GM21528 (cell line): ENCODE results near the gene TDO2.
"Not testable (repeated sequence)": the region's sequence is repeated elsewhere in the genome, so short reads cannot be mapped to it uniquely, and the experiment has no call there.

Source experiments
- ATAC-seq: cut with Tn5 transposase; IDR thresholded peaks from one replicate; pipeline ENCODE4 v1.9.1; 2021; ENCODE audit warnings: mild to moderate bottlenecking, moderate library complexity; ENCODE audit not compliant: unreplicated experiment, low FRiP score

Gene TDO2

DNA sequence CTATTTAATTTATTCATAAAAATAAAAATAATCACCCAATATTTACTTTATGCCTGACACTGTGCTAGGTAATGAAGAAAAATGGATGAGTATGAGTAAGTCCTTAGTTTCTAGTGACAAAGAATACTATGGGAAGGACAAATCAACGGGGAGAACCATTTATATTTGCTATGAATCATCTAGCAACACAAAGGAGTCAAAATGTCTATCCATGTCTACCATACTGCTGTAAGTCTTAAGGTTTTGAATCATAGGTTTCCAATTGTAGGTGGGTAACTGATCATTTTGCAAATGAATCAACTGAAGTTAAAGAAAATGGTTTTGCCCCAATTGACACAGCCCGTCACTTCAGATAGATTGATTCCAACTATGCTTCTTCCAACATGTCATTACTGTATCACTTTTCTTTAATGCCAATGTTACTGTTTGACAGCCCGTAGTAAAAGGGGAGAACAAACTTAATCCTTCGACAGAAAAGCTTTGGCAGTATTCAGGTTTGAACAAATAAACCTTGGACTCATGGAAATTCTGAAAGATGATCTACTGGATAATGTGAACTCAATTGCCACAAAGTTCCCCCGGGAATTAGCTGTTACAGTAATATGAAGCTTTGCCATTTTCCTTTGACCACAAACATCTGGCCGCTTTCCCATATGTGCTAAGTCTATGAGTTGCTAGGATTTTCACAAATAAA is 3.2 kb downstream of the TDO2 start:
- ATAC-seq = no peak

DNA sequence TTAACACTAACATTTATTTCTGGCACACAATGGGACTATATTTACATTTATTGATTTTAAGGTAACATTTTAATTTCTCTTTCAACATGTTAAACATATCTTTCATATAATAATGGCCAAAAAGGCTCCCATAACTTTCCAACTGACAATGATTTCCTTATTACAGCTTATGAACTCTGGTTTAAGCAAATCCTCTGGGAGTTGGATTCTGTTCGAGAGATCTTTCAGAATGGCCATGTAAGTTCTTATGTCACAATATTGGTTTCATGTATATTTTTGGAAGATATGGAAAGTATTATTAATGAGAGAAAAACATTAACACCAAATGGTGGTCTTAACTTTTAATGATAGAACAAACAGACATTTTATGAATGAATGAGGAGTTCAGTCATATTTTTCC is 4.1 kb downstream of the TDO2 start:
- no peak for ATAC-seq

DNA sequence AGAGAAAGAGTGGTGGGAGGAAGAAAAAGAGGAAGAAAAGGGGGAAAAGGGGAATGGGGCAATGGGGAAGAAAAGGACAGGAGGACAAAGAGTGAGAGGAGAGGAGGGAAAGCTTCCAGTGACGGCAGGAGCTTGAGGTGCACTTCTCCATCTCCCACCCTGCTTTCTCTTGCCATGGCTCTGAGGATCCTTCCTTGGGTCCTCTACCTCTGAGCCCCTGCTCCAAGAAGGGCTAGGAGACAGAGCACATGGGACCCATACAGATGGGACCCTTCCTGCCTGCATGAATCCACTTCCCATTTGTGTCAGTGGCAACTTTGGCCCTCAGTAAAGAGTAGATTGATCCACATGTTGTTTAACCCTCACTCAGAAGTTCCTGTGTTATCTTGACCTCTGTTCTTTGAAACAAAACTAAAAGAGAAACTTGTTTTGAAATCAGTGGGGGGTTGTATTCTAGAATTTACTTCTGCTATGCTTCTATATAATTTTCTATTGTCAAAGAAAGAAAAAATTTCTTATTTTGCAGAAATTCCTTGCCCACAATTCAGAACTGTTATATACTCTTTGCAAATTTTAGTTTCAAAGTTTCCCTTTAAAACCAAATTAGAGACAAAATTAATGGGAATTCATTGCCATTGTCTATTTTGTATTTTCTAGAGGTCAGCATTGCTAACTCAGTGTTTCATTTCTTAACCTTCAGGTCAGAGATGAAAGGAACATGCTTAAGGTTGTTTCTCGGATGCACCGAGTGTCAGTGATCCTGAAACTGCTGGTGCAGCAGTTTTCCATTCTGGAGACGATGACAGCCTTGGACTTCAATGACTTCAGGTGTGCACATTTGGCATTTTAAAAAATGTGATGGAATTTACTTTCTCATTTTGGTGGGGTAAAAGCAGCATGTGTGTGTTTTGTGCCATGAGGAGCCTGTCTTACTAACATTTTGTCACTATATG is 5.0 kb downstream of the TDO2 start:
- ATAC-seq = peak; percentile 72

DNA sequence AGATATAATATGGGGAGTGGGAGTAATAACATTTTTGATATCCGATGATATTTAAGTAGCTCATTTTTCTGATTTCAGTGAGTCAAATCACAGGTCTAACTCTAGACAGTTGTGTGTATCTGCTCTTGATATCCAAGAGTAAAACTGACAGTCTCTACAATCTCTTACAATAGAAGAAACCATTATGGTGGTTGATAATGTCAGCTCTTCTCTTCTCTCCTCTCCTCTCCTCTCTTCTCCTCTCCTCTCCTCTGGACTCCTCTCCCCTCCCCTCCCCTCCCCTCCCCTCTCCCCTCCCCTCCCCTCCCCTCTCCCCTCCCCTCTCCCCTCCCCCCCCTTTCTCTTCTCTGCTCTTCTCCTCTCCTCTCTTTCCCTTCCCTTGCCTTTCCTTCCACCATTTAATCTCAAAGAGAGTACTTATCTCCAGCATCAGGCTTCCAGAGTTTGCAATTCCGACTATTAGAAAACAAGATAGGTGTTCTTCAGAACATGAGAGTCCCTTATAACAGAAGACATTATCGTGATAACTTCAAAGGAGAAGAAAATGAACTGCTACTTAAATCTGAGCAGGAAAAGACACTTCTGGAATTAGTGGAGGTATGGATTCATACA is 6.2 kb downstream of the TDO2 start:
- ATAC-seq = no peak

DNA sequence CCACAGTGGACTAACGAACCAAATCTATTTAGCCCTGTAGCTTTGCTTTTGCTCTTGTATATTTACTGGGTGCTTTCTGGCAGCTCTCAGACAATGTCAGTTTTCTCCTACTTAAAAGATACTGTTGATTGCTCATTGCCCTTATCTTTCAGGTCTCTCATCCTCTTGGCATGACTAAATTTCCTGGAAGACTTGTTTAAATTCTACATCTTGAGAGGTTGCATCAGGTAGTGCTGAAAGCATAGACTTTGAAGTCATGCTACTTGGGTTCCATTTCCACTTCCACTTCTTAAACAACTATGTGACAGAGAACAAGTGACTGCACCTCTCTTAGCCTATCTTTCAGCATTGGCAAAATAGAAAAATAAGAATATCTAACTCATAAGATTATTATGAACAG is 8.4 kb downstream of the TDO2 start:
- ATAC-seq = no peak

DNA sequence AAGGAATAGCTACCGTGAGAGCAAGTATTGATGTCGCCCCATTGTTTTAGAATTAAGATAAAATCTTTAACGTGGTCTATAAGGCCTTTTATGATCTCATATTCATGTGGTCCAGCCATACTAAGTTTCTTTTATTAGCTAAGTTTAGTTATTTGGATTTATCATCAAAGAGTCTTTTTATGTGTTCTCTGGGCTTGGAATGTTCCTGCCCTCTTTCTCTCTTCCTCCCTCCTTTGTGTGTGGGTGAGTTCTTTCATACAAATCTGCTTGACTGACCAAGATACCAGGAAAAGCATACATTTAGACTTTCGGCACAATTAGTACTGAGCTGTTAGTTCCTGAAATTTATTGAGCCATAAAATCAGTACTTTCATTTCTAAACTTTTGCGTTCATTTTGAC is 11.3 kb downstream of the TDO2 start:
- no peak for ATAC-seq

DNA sequence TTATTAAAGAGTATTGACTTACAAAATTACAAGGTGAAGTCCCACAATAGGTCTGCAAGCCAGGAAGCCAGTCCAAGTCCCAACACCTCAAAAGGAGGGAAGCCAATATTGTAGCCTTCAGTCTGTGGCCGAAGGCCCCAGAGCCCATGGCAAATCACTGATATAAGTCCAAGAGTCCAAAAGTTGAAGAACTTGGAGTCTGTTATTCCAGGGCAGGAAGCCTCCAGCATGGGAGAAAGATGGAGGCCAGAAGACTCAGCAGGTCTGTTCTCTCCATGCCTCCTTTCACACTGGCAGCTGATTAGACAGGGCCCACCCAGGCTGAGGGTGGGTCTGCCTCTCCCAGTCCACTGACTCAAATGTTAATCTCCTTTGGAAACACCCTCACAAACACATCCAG is 18.1 kb downstream of the TDO2 start:
- ATAC-seq = no peak

DNA sequence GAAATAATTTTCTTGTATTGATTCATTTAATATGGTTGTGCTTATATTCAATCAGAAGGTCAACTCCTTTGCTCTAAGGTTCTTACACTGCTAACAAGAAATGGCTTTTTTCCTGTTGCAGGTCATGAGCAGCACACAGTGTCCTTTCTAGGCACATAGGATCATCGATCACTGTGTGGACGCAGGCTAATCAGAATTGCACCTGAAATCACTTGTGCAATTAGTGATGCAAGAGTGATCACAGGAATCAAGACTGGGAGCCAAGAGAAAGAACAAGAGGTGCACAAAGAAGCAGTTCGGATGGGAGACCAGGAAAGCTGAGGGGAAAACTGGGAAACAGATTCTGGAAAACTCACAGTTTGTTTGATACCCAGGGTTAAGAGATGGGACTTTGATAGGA is 21.1 kb downstream of the TDO2 start:
- ATAC-seq = no peak

DNA sequence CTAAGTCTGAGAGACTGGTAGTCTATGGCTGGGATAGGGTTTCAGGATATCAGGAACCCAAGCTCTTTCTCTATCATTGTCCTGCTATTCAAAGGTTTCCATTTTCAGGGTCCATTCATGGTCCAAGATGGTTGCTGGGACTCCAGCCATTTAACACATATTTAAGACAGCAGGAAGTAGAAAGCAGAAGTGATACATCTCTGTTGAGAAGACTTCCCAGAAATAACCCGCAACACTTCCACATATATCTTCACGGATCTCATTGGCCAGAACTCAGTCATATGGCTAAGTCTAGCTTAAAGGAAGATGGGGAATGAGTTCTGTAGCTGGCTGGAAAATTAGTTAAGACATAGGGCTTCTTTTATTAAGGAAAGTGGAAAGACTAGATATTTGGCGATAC is 26.3 kb downstream of the TDO2 start:
- no peak for ATAC-seq

DNA sequence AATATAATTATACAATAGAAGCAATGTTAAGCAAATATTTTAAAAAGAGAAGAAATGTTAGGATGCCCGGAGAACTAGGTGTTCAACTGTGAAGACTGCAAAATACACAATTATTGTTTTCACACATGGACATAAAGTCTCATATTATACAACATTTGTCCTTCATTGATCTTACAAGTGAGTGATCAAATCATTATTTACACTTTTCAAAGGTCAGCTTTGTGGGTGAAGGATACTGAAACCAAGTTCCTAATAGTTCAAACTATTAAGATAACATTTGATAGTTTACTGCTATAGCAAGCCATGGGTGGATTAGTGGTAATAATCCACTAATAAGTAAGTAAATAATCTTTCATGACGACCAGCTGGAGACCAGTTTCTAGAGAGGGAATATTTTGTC is 26.8 kb downstream of the TDO2 start:
- ATAC-seq = no peak

DNA sequence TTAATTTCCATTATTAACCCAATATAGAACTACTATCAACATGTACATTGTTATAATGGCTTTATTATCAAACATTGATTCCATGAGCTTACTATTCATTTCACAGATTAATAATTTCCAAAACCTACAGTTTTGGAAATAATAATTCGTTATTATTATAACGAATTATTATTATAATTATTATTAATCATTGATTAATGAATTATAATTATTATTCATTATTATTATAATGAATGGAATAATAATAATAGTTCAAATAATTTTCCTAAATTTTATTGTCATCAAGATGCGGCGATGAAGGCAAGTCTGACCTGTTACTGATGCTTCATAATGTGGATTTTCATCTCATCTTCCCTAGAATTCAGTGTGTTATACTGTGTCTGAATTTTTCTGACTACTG is 28.1 kb downstream of the TDO2 start:
- no peak for ATAC-seq

DNA sequence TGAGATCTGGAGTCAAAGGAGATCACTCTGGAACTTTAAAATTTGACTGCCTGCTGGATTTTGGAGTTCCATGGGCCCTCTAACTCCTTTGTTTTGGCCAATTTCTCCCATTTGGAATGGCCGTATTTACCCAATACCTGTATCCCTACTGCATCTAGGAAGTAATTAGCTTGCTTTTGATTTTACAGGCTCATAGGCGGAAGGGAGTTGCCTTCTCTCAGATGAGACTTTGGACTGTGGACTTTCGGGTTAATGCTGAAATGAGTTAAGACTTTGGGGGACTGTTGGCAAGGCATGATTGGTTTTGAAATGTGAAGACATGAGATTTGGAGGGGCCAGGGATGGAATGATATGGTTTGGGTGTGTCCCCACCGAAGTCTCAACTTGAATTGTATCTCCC is 31.1 kb downstream of the TDO2 start:
- ATAC-seq = not testable (repeated sequence)

DNA sequence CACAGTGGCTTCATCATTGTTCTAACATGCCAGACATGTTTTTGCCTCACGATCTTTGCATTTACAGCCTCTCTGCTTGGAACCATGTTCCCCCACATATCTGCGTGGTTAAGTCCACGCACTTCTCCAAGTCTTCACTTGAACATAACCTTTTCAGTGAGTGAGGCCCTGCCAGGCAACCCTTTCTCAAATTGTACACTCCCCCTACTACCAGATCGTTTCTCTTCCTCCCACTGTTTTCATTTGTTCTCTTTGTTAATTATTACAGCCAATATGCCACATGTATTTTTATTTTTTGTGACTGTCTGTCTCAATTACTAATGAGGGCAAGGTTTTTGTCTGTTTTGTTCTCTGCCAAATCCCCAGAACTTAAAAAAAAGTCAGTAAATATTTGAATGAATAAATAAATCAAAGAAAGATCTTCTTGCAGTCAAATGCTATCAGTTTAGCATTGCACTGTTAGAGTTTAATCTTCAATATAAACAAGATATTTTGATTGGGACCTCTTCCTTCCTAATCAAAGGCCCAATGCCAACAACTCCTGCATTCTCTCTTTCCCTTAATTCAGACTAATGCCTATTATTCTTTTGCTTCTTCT is 32.0 kb downstream of the TDO2 start:
- ATAC-seq = no peak

DNA sequence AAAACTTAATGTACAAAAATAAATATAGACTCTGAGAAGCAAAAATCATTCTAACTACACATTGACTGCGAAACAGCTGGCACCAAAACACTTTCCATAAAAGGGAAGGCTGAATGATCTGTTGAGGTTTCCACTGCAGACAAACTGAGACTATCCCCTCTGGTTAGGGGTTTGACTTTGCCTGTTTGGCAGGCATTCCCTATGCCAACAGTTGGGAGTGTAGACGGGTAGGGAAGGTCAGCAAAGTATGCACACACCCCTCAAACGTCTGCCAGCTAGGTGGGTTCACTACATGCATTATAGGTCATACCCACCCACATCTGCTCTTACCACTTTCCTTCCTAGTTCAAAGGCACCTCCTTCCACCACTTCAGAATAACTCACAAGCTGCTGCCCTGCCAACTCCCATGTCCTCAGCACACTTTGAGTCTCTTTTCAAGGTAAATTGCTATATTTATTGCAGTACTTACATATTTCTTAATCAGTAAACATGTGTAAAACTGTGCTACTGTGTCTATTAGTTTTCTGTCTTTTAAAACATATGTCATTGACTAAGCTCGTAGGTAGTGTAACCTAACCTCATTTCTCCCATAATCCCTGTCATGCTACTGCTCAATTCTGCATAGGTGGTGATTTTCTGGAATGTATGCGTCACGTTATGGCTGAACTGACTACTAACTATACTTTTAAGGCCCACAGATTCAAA is 37.7 kb downstream of the TDO2 start:
- ATAC-seq = no peak

DNA sequence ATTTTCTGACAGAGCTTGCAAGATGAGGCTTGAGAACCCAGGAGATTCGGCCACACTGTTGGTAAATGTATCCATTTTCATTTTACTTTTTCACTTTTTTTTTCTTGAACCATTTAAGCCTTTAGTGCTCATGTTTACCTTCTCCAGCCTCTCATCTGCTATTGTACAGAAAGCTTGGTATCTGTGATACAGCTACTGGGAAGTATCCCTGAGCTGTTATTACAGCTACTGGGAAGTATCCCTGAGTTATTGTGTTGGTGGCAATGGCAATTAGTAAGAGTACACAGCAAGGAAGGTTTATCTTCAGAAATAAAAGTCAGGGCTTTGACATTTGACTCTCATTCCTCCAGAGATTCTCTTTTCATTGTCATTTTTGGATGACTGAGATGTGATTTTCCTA is 38.3 kb downstream of the TDO2 start:
- ATAC-seq = no peak

DNA sequence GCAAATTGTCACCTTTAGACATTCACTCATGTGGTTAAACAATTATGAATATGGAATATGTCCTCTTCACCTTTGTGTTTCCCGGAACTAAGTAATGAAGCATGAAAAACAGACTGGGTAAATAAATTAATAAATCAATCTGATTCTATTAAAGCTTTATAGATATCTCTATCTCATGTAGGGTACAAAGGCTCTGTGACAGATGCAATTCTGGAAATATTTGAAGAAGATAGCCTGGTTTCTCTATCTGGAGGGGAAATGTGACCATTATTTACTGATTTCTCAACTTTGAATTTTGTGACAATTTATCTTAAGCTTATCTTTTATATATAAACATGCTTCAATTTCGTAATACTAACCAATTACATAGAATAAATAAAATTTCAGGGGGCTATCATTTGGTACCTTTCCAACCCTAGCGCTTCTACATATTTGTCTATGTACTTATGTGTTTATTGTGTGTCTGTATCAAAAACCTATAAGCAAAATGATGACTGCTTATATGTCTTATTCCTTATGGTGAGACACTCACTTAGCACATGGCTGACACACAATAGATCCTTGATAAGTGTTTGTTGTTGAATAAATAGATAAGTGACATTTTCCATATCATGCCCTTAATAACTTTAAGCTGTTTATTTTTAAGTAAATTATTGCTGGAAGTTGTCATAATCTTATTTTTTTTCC is 40.3 kb downstream of the TDO2 start:
- ATAC-seq = no peak

DNA sequence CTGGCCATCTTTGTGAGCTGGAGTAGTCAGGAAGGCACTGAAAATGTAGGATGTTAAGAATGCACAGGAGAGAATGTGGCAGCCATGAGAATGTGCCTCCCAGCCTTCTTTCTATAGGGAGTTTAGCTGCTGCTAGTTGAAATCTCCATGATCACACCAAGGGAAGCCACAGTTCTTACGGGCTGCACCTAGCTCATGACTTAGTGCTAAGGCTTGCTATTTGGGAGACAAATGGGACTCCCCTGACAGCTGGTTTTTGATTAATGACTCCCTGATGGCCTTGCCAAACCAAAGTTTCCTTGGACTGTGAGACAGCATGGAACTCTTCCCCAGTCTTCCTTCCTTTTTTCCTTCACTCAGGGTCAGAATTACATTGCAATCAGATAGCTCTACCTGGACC is 41.0 kb downstream of the TDO2 start:
- no peak for ATAC-seq

DNA sequence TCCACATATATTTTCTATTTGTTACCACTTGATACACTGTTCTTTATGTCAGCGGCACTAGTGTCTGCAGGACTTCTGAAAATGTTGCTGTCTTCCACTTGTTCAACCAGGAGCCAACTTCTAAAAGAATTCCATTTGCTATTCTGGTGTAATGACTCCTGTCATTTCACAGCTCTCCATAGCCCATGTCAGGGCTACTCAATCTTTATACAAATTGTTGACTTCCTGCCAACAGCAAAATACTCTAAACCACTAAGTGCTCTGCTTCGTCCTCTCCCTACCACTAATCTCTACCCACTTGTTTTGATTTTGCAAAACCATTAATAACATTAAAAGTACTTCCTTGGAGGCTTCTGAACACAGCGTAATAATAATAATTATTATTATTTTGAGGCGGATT is 43.0 kb downstream of the TDO2 start:
- no peak for ATAC-seq

DNA sequence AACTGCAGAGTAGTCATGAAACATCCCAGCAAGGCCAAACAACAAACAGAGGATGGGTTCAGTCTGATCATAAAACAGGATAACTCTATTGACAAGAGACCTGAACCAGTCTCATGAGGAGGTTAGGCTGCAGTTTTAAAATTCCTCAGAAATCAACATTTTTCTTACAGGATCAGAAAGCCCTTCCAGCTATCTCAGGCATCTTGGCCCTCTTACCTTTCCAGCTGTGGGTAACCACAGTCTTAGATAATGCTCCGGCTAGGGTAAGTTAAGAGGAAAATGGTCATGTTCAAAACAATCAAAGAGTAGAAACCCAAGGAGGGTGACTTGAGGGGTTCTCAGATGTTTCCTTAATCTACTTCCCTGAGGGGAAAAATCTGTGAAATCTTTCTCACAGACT is 45.0 kb downstream of the TDO2 start:
- no peak for ATAC-seq

DNA sequence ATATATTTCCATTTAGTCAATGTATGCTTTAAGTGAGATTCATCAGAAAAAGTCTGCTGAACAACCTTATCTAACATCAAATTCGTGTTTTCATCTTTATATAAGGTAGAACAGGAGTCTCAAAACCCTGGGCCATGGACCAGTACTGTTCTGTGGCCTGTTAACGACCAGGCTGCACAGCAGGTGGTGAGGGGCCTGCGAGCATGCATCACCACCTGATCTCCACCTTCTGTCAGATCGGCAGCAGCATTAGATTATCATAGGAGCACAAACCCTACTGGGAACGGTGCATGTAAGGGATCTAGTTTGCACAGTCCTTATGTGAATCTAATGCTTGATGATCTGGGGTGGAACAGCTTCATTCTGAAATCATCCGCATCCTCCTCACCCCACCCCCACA is 47.0 kb downstream of the TDO2 start:
- ATAC-seq = no peak
